ENCODE measurements around the gene MDH1.

The MDH1 gene

DNA sequence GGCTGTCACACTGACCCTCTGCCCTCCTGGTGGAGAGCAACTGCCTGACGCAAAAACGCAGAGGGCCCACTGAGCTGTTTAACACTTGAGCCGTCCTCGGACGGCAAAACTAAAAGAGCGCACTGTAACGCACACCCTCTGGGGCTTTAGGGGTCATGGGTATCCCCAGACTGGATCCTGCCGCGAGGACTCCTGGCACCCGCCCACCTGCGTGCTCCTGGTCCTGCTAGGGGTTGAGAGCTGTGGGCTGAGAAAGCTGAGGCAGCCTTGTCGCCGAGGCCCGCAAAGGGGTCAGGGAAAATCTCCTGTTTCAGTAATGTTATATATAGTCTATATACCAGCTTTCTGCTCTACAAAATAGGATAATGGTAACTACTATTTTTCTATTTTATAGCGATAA is 39.1 kb downstream of the MDH1 start:
- H3K79me2 ChIP-seq (ENCODE audit: insufficient read depth, low read length): no peaks in the 10 kb centered on the region
- TF ChIP-seq CTCF (IDR thresholded peaks at IDR 0.05; ENCODE audit: low read length) (no peak), EZH2 (IDR thresholded peaks at IDR 0.05; ENCODE audit: borderline replicate concordance, low read length) (no peak)
- no peaks in the 10 kb centered on the region for H3F3A ChIP-seq (ENCODE audit: insufficient read depth, low read length)
- H3K4me2 ChIP-seq (ENCODE audit: low read length): no peak overlapping the region
- no peak overlapping the region for H3K27ac ChIP-seq (ENCODE audit: low read depth, low read length, poor library complexity, severe bottlenecking)
- H3K9ac ChIP-seq (ENCODE audit: low read length): no peak overlapping the region
- no peaks in the 10 kb centered on the region; the same call in 1 of the 2 replicates for H3K27me3 ChIP-seq (ENCODE audit: insufficient read depth, low read length)
- no peaks in the 10 kb centered on the region for H3K9me2 ChIP-seq (ENCODE audit: low read depth, low read length)
- H3K9me3 ChIP-seq (ENCODE audit: low read length): peaks cover 5% of the 10 kb centered on the region; the same call in 1 of the 2 replicates
- no peaks in the 10 kb centered on the region for H3K4me1 ChIP-seq (ENCODE audit: insufficient read depth, low read length, severe bottlenecking)
- no peak overlapping the region for H2AFZ ChIP-seq (ENCODE audit: low read length)
- H4K20me1 ChIP-seq (ENCODE audit: insufficient read depth, low read length): no peaks in the 10 kb centered on the region
- H3K4me3 ChIP-seq (ENCODE audit: low read depth, low read length, poor library complexity, severe bottlenecking): no peak overlapping the region
- H3K36me3 ChIP-seq (ENCODE audit: insufficient read depth, low read length): no peaks in the 10 kb centered on the region

DNA sequence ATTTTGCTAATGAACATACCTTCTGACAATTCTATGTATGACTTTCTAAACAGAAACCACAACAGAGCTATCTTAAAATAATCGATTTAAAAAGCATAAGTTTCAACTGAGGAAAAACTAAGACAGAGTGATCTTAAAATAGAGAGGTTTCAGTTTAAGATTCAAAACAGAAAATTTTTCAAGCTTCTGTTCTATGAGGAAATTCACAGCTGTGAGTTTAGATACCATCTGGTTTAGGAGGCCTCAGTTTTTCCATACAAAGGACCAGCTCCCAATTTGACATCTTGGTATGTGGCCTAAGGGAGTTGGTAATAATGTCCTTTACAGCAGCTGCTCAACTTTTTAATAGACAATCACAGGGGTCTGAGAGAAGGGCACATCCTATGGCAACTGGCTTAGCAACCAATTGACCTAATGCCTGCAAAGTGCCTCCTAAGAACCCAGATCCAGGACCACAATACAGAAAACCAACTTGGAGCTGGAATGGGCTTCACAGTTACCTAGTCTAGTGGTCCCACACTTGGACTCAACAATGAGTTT is 39.7 kb downstream of the MDH1 start:
- H3F3A ChIP-seq (ENCODE audit: insufficient read depth, low read length): no peaks in the 10 kb centered on the region
- H3K4me1 ChIP-seq (ENCODE audit: insufficient read depth, low read length, severe bottlenecking): no peaks in the 10 kb centered on the region
- H3K27ac ChIP-seq (ENCODE audit: low read depth, low read length, poor library complexity, severe bottlenecking): no peak overlapping the region
- H3K36me3 ChIP-seq (ENCODE audit: insufficient read depth, low read length): no peaks in the 10 kb centered on the region
- H3K4me2 ChIP-seq (ENCODE audit: low read length): no peak overlapping the region
- no peak overlapping the region for H3K9ac ChIP-seq (ENCODE audit: low read length)
- no peaks in the 10 kb centered on the region for H3K79me2 ChIP-seq (ENCODE audit: insufficient read depth, low read length)
- TF ChIP-seq CTCF (IDR thresholded peaks at IDR 0.05; ENCODE audit: low read length): no peak
- TF ChIP-seq EZH2 (IDR thresholded peaks at IDR 0.05; ENCODE audit: borderline replicate concordance, low read length): no peak
- H3K9me2 ChIP-seq (ENCODE audit: low read depth, low read length): no peaks in the 10 kb centered on the region
- no peaks in the 10 kb centered on the region for H4K20me1 ChIP-seq (ENCODE audit: insufficient read depth, low read length)
- no peaks in the 10 kb centered on the region; the same call in 1 of the 2 replicates for H3K27me3 ChIP-seq (ENCODE audit: insufficient read depth, low read length)
- H2AFZ ChIP-seq (ENCODE audit: low read length): no peak overlapping the region
- H3K4me3 ChIP-seq (ENCODE audit: low read depth, low read length, poor library complexity, severe bottlenecking): no peak overlapping the region
- peaks cover 8% of the 10 kb centered on the region; the same call in 1 of the 2 replicates for H3K9me3 ChIP-seq (ENCODE audit: low read length)

DNA sequence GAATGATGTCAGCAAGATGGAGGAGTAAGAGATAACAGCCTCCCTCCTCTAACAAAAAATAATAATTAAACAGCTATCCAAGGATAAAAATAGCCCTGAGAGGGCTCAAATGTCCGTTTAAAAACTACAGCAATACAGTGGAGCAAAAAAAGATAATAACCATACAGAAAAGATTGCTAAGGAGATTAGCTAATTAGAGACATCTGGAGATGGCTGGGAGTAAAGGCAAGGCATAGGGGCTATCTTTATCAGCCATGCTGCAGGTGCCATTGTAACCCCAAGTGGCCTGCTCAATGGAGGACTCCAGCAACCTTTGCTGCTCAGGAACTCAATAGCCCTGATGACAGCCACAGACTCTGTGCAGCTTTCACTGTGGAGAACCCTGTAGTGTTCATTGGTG is 42.7 kb downstream of the MDH1 start:
- H3K4me2 ChIP-seq (ENCODE audit: low read length): no peak overlapping the region
- no peak for TF ChIP-seq EZH2 (IDR thresholded peaks at IDR 0.05; ENCODE audit: borderline replicate concordance, low read length)
- TF ChIP-seq CTCF (IDR thresholded peaks at IDR 0.05; ENCODE audit: low read length): no peak

More for the DNA sequence above, 42.7 kb downstream of the MDH1 start:
- Histone ChIP-seq H3K4me1 (ENCODE audit: insufficient read depth, low read length, severe bottlenecking) (no peaks in the 10 kb centered on the region), H3F3A (ENCODE audit: insufficient read depth, low read length) (no peaks in the 10 kb centered on the region), H3K27ac (ENCODE audit: low read depth, low read length, poor library complexity, severe bottlenecking) (no peak overlapping the region), H4K20me1 (ENCODE audit: insufficient read depth, low read length) (no peaks in the 10 kb centered on the region), H3K9me2 (ENCODE audit: low read depth, low read length) (no peaks in the 10 kb centered on the region), H3K9ac (ENCODE audit: low read length) (no peak overlapping the region), H3K36me3 (ENCODE audit: insufficient read depth, low read length) (no peaks in the 10 kb centered on the region), H3K4me3 (ENCODE audit: low read depth, low read length, poor library complexity, severe bottlenecking) (no peak overlapping the region), H3K9me3 (ENCODE audit: low read length) (peaks cover 11% of the 10 kb centered on the region; the same call in 1 of the 2 replicates), H3K79me2 (ENCODE audit: insufficient read depth, low read length) (no peaks in the 10 kb centered on the region), H2AFZ (ENCODE audit: low read length) (no peak overlapping the region), H3K27me3 (ENCODE audit: insufficient read depth, low read length) (no peaks in the 10 kb centered on the region; the same call in 1 of the 2 replicates)

Data from OCI-LY1 (cell line).